Measurements from ENCODE around the gene PLA2G6.

GRCh38 chr22:38085056-38085455 is 96.6 kb downstream of the PLA2G6 start:
- TF ChIP-seq POLR2AphosphoS5 (IDR thresholded peaks at IDR 0.05; ENCODE audit: low read depth, low read length) (no peak), CEBPB (IDR thresholded peaks at IDR 0.05; ENCODE audit: low read depth) (no peak)
